Upper lobe of left lung (tissue), 4 donors: Measurements from ENCODE around the gene GPR62.

Experiments
- CTCF ChIP-seq, 6 experiments: fragments of 450-650 bp in 4 of 6; fragments of 200-600 bp in 2 of 6; sonication (generic) in 2 of 6; IDR thresholded peaks; one replicate each; pipeline ENCODE4 v1.5.1; 2016 to 2019; ENCODE audit warnings: antibody characterized with exemption in 6 of 6
- EP300 ChIP-seq, 4 donors: sonication (generic); formaldehyde crosslinking; IDR thresholded peaks; one replicate each; pipeline ENCODE4 v1.5.1; 2017; ENCODE audit warnings: antibody characterized with exemption in 4 of 4, control low read depth in 2 of 4
- POLR2AphosphoS5 ChIP-seq, 2 donors: sonication (generic); formaldehyde crosslinking; IDR thresholded peaks; one replicate each; pipeline ENCODE4 v1.5.1; 2017; ENCODE audit warnings: antibody characterized with exemption in 2 of 2

DNA sequence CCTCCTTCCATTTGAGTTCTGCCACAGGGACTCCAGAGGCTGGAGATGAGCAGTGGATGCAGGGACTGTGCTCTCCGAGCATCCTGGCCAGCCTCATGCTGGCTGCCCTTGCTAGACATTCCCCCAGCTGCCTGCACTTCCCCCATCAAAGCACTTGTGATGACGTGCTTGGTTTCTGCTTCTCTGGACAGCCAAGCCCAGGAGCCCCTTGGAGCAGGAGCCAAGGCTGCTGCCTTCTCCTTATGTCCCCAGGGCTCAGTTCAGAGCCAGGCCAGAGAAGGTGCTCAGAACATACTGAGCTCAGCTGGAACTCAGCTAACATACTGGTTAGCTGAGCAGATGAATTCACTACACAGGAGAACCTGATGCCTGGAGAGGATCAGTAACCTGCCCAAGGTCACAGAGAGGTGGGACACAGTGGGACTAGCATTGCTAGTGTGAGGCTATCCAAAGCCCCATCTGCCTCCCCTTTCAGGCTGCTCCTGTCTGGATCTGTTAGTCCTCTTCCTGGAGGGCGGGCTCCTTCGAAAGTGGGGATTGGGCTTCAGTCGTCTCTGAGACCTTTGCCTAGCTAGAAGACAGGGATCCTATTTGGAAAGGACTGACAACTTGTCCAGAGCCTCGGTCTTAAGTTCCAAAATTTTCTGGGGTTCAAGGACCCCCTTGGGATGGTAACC, 7.8 kb downstream of the GPR62 start:
- TF ChIP-seq CTCF (IDR thresholded peaks at IDR 0.05), result no peak
- no peak for TF ChIP-seq POLR2AphosphoS5 (IDR thresholded peaks at IDR 0.05)
- TF ChIP-seq EP300 (IDR thresholded peaks at IDR 0.05), result no peak
